ENCODE results near the gene DPF1.

Gene DPF1

GRCh38 chr19:38182536-38183210 is 41.3 kb downstream of the DPF1 start:
- H3K4me3 Mint-ChIP-seq = no peak overlapping the region
- DNase-seq (ENCODE audit: low spot score in 2 of 2) (no peak), ATAC-seq (replicated peaks; ENCODE audit: extremely low read depth, poor library complexity, severe bottlenecking) (no peak)
- no peaks in the 10 kb centered on the region for H3K4me1 Mint-ChIP-seq
- H3K27me3 Mint-ChIP-seq = no peaks in the 10 kb centered on the region
- H3K27ac Mint-ChIP-seq (ENCODE audit: low read depth) = no peak overlapping the region
- peaks cover 15% of the 10 kb centered on the region for H3K9me3 Mint-ChIP-seq
- peaks cover 6% of the 10 kb centered on the region for H3K36me3 Mint-ChIP-seq (ENCODE audit: insufficient read depth)

DNA sequence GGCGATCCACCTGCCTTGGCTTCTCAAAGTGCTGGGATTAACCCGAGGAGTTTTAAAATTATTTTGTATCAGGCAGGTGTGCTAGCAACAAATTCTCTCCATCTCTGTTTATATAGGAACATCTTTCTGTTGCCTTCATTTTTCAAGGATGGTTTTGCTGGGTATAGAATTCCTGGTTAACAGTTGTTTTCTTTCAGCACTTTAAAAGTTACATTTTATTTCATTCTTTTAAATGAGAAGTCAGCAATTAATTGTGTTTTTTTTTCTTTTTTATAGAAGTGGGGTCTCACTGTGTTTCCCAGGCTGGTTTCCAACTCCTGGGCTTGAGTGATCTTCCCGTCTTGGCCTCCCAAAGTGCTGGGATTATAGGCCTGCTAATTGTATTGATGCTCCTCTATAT is 44.0 kb downstream of the DPF1 start:
- Mint-ChIP-seq H3K4me1 (no peaks in the 10 kb centered on the region), H3K27me3 (no peaks in the 10 kb centered on the region)
- no peak for ATAC-seq (replicated peaks; ENCODE audit: extremely low read depth, poor library complexity, severe bottlenecking)

DNA sequence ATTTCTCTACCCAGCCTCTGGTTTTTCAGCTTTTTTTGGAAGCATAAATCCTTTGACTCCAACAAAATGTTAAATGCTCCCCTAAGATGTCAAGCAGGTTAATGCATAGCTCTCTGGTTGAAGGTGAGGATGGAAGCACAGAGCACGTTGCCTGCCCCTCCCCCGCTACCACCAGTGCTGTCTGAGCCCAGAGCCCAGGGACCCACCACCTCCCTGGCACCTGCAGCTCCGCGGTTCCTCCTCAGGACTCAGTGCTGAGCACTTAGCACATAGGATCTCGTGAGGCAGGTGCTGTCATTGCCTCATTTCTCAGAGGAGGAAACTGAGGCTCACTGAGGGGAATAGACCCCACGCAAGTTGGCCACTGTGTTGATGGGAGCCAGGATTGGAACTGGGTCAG is 48.6 kb downstream of the DPF1 start:
- DNase-seq (ENCODE audit: low spot score in 2 of 2) (no peak), ATAC-seq (replicated peaks; ENCODE audit: extremely low read depth, poor library complexity, severe bottlenecking) (no peak)
- H3K27me3 Mint-ChIP-seq = no peaks in the 10 kb centered on the region
- no peaks in the 10 kb centered on the region for H3K4me1 Mint-ChIP-seq
- H3K27ac Mint-ChIP-seq (ENCODE audit: low read depth) = no peak overlapping the region
- H3K4me3 Mint-ChIP-seq = no peak overlapping the region
- peaks cover 11% of the 10 kb centered on the region for H3K9me3 Mint-ChIP-seq
- H3K36me3 Mint-ChIP-seq (ENCODE audit: insufficient read depth) = peaks cover 6% of the 10 kb centered on the region

More for the DNA sequence above, 44.0 kb downstream of the DPF1 start:
- no peak for DNase-seq (ENCODE audit: low spot score in 2 of 2)
- Mint-ChIP-seq H3K36me3 (ENCODE audit: insufficient read depth) (peaks cover 4% of the 10 kb centered on the region), H3K27ac (ENCODE audit: low read depth) (no peak overlapping the region), H3K4me3 (no peak overlapping the region), H3K9me3 (peaks cover 15% of the 10 kb centered on the region)

DNA sequence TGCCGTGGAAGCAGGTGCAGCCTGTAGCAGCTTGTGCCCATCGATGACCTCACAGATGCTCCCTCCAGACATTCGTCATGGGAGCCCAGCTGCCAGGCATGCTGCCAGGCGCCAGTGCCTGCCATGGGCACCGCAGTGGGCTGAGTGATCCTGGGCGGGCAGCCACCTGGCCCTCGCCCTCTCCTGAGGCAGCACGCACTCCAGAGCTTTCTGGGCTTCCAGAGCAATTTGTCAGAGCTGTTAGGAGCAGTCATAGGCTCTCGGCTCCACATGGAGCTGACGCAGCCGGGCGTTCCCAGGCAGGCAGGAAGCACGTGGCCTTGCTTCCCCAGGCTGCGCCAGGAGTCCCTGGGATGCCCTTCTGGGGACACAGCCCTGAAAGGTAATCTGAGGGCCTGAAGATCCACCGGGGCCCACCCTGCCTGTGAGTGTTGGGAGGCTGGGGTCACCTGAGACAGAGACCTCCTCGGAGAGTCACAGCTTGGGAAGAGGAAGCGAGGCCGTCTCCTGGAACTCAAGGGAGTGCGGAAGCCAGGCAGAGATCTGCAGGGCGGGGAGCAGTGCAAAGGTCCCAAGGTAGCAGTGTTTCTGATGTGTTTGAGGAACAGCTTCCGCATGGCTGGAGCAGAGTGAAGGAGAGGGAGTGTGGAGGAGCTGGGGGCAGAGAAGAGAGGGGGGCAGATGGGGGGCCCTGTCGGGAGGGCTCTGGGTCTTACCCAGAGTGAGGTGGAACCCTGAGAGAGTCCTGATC is 50.6 kb downstream of the DPF1 start:
- no peak for DNase-seq (ENCODE audit: low spot score in 2 of 2)
- ATAC-seq (replicated peaks; ENCODE audit: extremely low read depth, poor library complexity, severe bottlenecking) = no peak
- Mint-ChIP-seq H3K4me1 (no peaks in the 10 kb centered on the region), H3K4me3 (no peak overlapping the region), H3K9me3 (no peaks in the 10 kb centered on the region), H3K36me3 (ENCODE audit: insufficient read depth) (peaks cover 6% of the 10 kb centered on the region), H3K27me3 (no peaks in the 10 kb centered on the region), H3K27ac (ENCODE audit: low read depth) (peak overlapping the region; percentile 64)

DNA sequence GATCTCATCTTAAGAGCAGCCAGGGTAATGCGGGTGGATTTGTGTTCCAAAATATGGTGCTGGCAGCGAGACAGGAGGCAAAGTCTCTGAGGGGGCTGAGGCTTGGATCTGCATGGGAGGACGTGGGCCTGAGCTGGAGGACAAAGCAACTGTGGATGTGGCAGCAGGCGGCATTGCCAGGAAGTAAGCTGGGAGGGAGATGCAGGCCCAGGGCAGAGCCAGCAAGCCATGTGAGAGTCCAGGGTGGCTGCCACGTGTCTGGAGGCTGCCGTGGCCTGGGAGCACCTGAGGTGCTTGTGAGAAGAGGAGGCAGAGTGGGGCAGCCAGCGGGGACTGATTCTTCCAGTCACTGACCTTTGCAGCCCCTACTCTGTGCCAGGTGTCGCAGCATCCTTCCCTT is 52.0 kb downstream of the DPF1 start:
- H3K4me1 Mint-ChIP-seq = no peaks in the 10 kb centered on the region
- no peak for ATAC-seq (replicated peaks; ENCODE audit: extremely low read depth, poor library complexity, severe bottlenecking)
- H3K36me3 Mint-ChIP-seq (ENCODE audit: insufficient read depth) = peaks cover 7% of the 10 kb centered on the region

GRCh38 chr19:38170334-38170733 is 53.7 kb downstream of the DPF1 start:
- no peaks in the 10 kb centered on the region for H3K4me1 Mint-ChIP-seq
- no peak for ATAC-seq (replicated peaks; ENCODE audit: extremely low read depth, poor library complexity, severe bottlenecking)
- no peaks in the 10 kb centered on the region for H3K9me3 Mint-ChIP-seq
- H3K36me3 Mint-ChIP-seq (ENCODE audit: insufficient read depth) = peaks cover 11% of the 10 kb centered on the region
- no peak for DNase-seq (ENCODE audit: low spot score in 2 of 2)
- H3K4me3 Mint-ChIP-seq = no peak overlapping the region
- no peak overlapping the region for H3K27ac Mint-ChIP-seq (ENCODE audit: low read depth)
- H3K27me3 Mint-ChIP-seq = no peaks in the 10 kb centered on the region

More for the DNA sequence above, 52.0 kb downstream of the DPF1 start:
- Mint-ChIP-seq H3K27ac (ENCODE audit: low read depth) (peak overlapping the region; percentile 64), H3K4me3 (no peak overlapping the region), H3K27me3 (no peaks in the 10 kb centered on the region), H3K9me3 (no peaks in the 10 kb centered on the region)
- no peak for DNase-seq (ENCODE audit: low spot score in 2 of 2)

DNA sequence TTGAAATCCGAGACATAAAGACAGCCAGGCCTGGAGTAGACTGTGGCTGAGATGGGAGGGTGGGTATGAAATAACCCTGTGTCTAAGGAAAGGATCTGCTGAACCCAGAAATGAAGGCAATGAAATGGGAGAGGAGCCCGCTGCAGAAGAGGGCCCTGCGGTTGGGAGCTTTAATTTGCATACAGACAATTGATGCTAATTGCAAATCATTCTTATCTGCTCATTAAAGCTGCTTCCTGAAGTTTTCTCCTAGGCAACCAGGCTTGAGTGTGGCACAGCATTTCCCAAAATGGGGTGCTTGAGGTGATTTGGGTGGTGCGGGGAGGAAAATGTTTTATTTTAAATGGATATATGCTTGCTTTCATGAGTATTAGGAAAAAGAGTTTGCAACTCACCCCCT is 55.4 kb downstream of the DPF1 start:
- H3K9me3 Mint-ChIP-seq = no peaks in the 10 kb centered on the region
- ATAC-seq (replicated peaks; ENCODE audit: extremely low read depth, poor library complexity, severe bottlenecking) (no peak), DNase-seq (ENCODE audit: low spot score in 2 of 2) (no peak)
- no peak overlapping the region for H3K4me3 Mint-ChIP-seq
- no peak overlapping the region for H3K27ac Mint-ChIP-seq (ENCODE audit: low read depth)
- H3K27me3 Mint-ChIP-seq = no peaks in the 10 kb centered on the region
- no peaks in the 10 kb centered on the region for H3K4me1 Mint-ChIP-seq
- peaks cover 13% of the 10 kb centered on the region for H3K36me3 Mint-ChIP-seq (ENCODE audit: insufficient read depth)

DNA sequence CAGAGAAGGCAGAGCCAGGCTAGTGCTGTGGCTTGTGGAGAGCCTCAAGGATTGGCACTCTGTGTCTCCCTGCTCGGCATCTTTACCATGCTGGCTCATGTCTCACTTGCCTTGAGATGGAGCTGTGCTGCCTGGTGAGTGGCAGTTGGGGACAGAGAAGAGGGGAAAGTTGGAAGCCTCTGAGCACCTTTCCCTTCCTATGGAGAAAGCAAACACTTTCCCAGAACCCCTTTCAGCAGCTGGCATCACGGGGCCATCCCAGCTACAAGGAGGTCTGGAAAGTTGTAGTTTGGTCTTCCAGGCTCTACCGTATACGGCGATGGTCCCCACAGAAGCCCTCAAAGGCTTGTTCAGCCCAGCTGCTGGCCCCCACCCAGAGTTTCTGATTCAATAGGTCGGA is 58.7 kb downstream of the DPF1 start:
- Mint-ChIP-seq H3K27me3 (no peaks in the 10 kb centered on the region), H3K36me3 (ENCODE audit: insufficient read depth) (peaks cover 16% of the 10 kb centered on the region), H3K9me3 (no peaks in the 10 kb centered on the region), H3K4me3 (no peak overlapping the region), H3K4me1 (no peaks in the 10 kb centered on the region), H3K27ac (ENCODE audit: low read depth) (no peak overlapping the region)
- ATAC-seq (replicated peaks; ENCODE audit: extremely low read depth, poor library complexity, severe bottlenecking) (no peak), DNase-seq (ENCODE audit: low spot score in 2 of 2) (no peak)

- Mint-ChIP-seq H3K27ac (ENCODE audit: low read depth) (no peak overlapping the region), H3K36me3 (ENCODE audit: insufficient read depth) (peaks cover 16% of the 10 kb centered on the region), H3K27me3 (no peaks in the 10 kb centered on the region), H3K9me3 (no peaks in the 10 kb centered on the region), H3K4me3 (no peak overlapping the region), H3K4me1 (no peaks in the 10 kb centered on the region)
- ATAC-seq (replicated peaks; ENCODE audit: extremely low read depth, poor library complexity, severe bottlenecking) = no peak
- no peak for DNase-seq (ENCODE audit: low spot score in 2 of 2)
These were observed 59.5 kb downstream of the DPF1 start for GRCh38 chr19:38164526-38164925.

DNA sequence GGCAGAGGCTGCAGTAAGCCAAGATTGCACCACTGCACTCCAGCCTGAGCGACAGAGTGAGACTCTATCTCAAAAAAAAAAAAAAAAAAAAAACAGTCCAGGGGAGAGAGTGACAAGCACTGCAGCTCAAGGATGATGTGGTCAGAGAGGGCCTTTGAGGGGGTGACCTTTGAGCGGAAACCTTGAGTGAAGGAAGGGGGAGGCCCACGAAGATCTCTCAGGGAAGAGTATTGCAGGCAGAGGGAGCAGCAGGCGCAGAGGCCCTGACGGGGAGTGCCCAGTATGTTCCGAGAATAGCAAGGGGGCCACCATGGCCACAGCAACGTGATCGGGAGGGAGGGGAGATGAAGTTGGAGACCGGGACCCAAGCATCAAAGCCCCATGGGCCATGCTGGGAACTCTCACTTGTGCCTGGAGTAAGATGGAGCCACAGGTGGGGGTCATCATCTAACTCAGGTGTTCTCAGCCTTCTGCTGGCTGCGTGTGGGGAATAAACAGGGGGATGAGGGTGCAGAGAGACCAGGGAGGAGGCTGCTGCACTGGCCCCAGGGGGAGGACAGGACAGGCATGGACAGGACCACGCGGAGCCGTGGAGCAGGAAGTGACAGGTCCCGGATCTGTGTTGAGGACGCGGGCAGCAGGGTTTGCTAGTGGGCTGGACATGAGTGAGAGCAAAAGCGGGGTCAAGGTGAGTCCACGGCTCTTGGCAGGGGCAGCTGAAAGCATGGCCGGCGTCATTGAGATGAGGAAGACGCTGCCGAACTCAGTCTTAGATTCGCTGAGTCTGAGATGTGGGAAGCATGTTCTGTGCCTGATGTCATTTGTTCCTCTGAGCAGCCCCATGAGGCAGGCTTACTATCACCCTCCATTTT is 60.4 kb downstream of the DPF1 start:
- no peak for DNase-seq (ENCODE audit: low spot score in 2 of 2)
- no peaks in the 10 kb centered on the region for H3K9me3 Mint-ChIP-seq
- no peak for ATAC-seq (replicated peaks; ENCODE audit: extremely low read depth, poor library complexity, severe bottlenecking)
- no peak overlapping the region for H3K4me3 Mint-ChIP-seq
- no peaks in the 10 kb centered on the region for H3K27me3 Mint-ChIP-seq
- H3K36me3 Mint-ChIP-seq (ENCODE audit: insufficient read depth) = peaks cover 16% of the 10 kb centered on the region
- peak overlapping the region; percentile 49 for H3K27ac Mint-ChIP-seq (ENCODE audit: low read depth)
- no peaks in the 10 kb centered on the region for H3K4me1 Mint-ChIP-seq

GRCh38 chr19:38162632-38163031 is 61.4 kb downstream of the DPF1 start:
- no peak for DNase-seq (ENCODE audit: low spot score in 2 of 2)
- no peak for ATAC-seq (replicated peaks; ENCODE audit: extremely low read depth, poor library complexity, severe bottlenecking)
- Mint-ChIP-seq H3K4me3 (no peak overlapping the region), H3K4me1 (no peaks in the 10 kb centered on the region), H3K36me3 (ENCODE audit: insufficient read depth) (peaks cover 18% of the 10 kb centered on the region), H3K27me3 (no peaks in the 10 kb centered on the region), H3K27ac (ENCODE audit: low read depth) (no peak overlapping the region), H3K9me3 (no peaks in the 10 kb centered on the region)

DNA sequence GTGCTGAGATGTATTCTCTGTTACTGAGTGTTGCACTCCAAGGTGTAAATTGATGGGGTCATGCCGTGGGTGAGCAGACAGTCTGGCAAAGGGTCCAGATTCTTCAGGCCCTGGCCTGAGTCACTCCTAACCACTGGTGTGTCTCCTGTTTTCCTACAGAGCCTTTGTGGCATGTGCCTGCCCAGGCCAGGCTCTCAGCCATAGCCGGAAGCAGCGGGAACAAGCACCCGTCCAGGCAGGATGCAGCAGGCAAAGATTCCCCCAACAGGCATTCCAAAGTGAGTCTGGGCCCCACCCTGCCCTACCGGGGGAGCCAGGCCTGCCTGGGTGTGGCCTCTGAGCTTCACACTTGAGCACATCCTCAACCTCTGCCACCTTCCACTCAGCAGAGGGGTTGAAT is 61.9 kb downstream of the DPF1 start:
- ATAC-seq (replicated peaks; ENCODE audit: extremely low read depth, poor library complexity, severe bottlenecking) = no peak
- H3K27ac Mint-ChIP-seq (ENCODE audit: low read depth) = no peak overlapping the region
- H3K36me3 Mint-ChIP-seq (ENCODE audit: insufficient read depth) = peaks cover 18% of the 10 kb centered on the region
- no peaks in the 10 kb centered on the region for H3K27me3 Mint-ChIP-seq
- no peaks in the 10 kb centered on the region for H3K4me1 Mint-ChIP-seq
- DNase-seq (ENCODE audit: low spot score in 2 of 2) = no peak
- no peaks in the 10 kb centered on the region for H3K9me3 Mint-ChIP-seq
- no peak overlapping the region for H3K4me3 Mint-ChIP-seq
